Melanocyte of skin (primary cell): ENCODE measurements around the gene LGALS1. TPM values are rescaled to one million over a fixed set of nuclear protein-coding genes. Genes with fewer than 3 reads are reported as not detected.

Experiments
- small RNA-seq, 2 donors: library from RNA; depleted of rRNA; stranded (forward); fragments of <200 nt; gene quantifications; one replicate each; pipeline ENCODE3, GENCODE V24; 2012
- total RNA-seq, 2 donors: library from RNA; depleted of rRNA; stranded (reverse); fragments of >200 nt; gene quantifications; 2 replicates each; pipeline ENCODE4 v1.2.3, GENCODE V29; 2012

LGALS1 gene
- total RNA-seq: 1,000 to 10,000 TPM; 1,804 to 2,514 TPM

GRCh38 chr22:37674951-37675929 lies at the start of gene LGALS1:
Gene LGALS1 (plus strand): TSS chr22:37675636. CDS start chr22:37675703, 67 bp downstream.

GRCh38 chr22:37639070-37639760 lies 36.2 kb upstream of the LGALS1 start, which contains the start of gene SH3BP1:
Gene SH3BP1 (plus strand): TSS chr22:37639669. CDS start chr22:37639788, 119 bp downstream.

DNA sequence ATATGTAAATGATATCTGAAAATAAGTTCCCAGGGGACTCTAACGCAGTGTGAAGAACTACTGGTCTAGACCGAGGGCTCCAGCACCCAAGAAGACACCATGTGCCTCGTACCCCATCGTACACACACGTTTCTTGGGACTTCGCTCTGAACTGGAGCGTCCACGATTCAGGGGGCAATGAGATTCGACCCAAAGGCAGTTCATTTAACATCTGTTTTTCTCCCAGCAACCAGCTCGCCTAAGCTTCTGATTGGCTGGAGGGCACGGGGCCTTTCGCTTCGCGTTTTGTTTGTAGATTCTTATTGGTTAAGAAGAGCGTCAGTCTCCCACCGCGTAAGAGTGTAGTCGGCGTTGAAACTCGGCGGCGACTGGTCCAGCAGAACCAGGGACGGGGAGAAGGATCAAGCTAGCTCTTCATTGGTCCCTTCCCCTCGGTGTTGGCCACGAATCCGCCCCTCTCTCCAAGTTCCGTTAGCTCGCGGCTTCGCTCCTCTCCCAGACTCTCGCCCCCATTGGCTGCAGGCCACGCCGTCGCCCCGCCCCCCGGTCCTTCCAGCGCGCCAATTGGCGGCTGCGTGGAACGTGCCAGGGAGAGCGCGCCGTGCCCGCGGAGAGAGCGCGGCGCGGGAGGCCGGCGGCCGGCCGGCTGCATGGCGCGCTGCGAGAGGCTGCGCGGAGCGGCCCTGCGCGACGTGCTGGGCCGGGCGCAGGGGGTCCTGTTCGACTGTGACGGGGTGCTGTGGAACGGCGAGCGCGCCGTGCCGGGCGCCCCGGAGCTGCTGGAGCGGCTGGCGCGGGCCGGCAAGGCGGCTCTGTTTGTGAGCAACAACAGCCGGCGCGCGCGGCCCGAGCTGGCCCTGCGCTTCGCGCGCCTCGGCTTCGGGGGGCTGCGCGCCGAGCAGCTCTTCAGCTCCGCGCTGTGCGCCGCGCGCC lies 17.0 kb upstream of the LGALS1 start, which contains the start of gene PDXP:
TSS of gene PDXP (plus strand) at position 591 of the 933 bp plus-strand sequence. CDS start at position 651, 60 bp downstream.

GRCh38 chr22:37686002-37686982 lies 10.9 kb downstream of the LGALS1 start, which contains the start of gene NOL12:
Gene NOL12 (plus strand): TSS chr22:37686343. CDS start chr22:37686393, 50 bp downstream.

DNA sequence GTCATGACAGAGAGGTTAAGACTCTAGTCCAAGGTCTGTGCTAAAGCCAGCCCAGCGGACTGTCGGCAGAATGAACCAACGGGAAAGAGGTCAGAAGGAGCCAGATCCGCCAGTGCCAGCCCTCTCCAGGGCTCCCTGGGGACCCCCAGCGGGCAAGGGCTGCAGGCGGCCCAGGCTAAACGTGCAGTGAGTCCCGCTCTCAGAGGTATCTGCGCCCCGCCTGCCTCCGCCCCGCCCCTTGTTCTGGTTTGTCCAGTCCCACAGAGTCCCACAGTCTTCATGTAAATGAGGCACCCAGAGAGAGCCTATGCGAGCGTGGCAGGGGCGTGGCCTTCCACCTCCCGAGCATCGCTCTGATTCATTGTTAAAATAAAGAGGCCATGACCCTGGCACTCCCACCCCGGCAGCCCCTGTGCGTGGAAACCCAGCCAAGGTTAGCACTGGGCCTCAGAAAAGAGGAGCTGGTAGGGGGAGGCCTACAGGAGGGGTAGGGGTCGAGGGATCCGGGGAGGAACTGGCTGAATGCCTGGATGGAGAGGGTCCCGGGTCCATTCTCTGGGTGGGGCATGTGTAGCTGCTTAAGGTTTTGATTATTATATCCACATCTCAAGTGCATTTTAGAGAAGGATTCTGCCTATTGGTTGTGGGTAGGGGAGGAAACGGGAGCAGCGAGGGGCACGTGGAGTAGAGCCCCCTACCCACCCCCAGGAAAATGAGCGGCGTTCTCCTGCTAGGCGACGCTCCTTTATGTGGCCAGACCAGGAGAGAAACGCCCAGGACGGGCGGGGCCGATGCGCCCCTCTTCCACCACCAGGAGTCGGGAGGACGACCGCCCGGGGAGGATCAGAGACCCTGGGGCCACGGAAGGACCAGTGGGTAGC lies 21.5 kb downstream of the LGALS1 start, which contains the start of gene TRIOBP:
TSS of gene TRIOBP (plus strand) at position 392 of the 881 bp plus-strand sequence. CDS start 4,318 bp downstream, outside the sequence.

Small RNA genes within 50 kb of the gene (small RNA-seq; reads per million reads assigned to genes)
- 0 reads per million in 2 donors for gene RN7SL385P

Other genes with a start within 250 kb of the LGALS1 start
- not detected for gene ELFN2, start 248.2 kb upstream of the LGALS1 start, total RNA-seq
- not detected for gene MFNG, start 189.3 kb upstream of the LGALS1 start, total RNA-seq
- gene CARD10, start 156.2 kb upstream of the LGALS1 start, total RNA-seq: under 1 TPM in 1 of 2 donors, not detected in 1; 1.00 TPM
- 10 to 100 TPM; 18.3 to 23.4 TPM for gene CDC42EP1, start 115.2 kb upstream of the LGALS1 start, total RNA-seq
- not detected for gene LGALS2, start 95.5 kb upstream of the LGALS1 start, total RNA-seq
- 10 to 100 TPM; 53.6 to 57.8 TPM for gene GGA1, start 66.8 kb upstream of the LGALS1 start, total RNA-seq
- gene SH3BP1, start 36.0 kb upstream of the LGALS1 start, total RNA-seq: 10 to 100 TPM in 1 of 2 donors, 1 to 10 TPM in 1; 2.1 to 18.6 TPM
- 10 to 100 TPM; 23.4 to 30.6 TPM for gene PDXP, start 16.9 kb upstream of the LGALS1 start, total RNA-seq
- gene NOL12, start 10.7 kb downstream of the LGALS1 start, total RNA-seq: 10 to 100 TPM; 14.1 to 38.0 TPM
- 10 to 100 TPM; 40.6 to 54.6 TPM for gene TRIOBP, start 21.4 kb downstream of the LGALS1 start, total RNA-seq
- gene GCAT, start 132.3 kb downstream of the LGALS1 start, total RNA-seq: 10 to 100 TPM in 1 of 2 donors, 1 to 10 TPM in 1; 9.6 to 16.7 TPM
- not detected for gene GALR3, start 147.7 kb downstream of the LGALS1 start, total RNA-seq
- gene ANKRD54, start 168.7 kb downstream of the LGALS1 start, total RNA-seq: 10 to 100 TPM; 78.3 to 82.6 TPM
- gene EIF3L, start 173.8 kb downstream of the LGALS1 start, total RNA-seq: 100 to 1,000 TPM; 159 to 240 TPM
- gene MICALL1, start 230.7 kb downstream of the LGALS1 start, total RNA-seq: 10 to 100 TPM; 24.8 to 33.6 TPM